ENCODE measurements around the gene ASB6. TPM values are rescaled to one million over a fixed set of nuclear protein-coding genes. Genes with fewer than 3 reads are reported as not detected.

Gene ASB6
- total RNA-seq, 2 experiments from 2014 or later, result 24.9 to 25.1 TPM

DNA sequence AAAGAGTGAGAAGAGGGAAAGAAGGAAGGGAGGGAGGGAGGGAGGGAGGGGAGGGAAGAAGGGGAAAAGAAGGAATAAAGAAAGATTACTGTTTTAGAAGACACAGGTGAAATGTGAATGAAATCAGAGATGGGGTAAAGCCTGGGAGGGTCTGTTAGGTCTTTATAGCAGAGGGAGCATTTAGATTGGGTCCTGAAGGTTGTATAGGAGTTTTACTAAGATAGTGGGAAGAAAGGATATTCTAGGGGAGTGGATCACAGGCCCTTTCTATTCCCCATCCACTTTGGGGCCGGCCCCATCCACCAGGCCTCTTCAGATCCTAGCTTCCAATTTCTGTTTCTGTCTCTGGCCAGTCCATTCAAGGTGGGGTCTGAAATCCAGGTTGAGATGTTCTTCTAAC lies 56.6 kb downstream of the ASB6 start:
- H3K4me3 Mint-ChIP-seq, result no peak overlapping the region
- DNase-seq, result no peak
- H3K4me1 Mint-ChIP-seq, result peaks cover 42% of the 10 kb centered on the region
- H3K27me3 Mint-ChIP-seq, result no peaks in the 10 kb centered on the region
- H3K9me3 Mint-ChIP-seq, result no peaks in the 10 kb centered on the region
- no peaks in the 10 kb centered on the region for H3K36me3 Mint-ChIP-seq
- no peak overlapping the region for H3K27ac Mint-ChIP-seq

Other genes with a start within 250 kb of the ASB6 start
- gene C9orf50, start 21.1 kb downstream of the ASB6 start, total RNA-seq, result not detected
- gene NTMT1, start 16.0 kb downstream of the ASB6 start, total RNA-seq, result 10 to 100 TPM; 78.8 to 79.4 TPM
- gene PRRX2, start 23.5 kb upstream of the ASB6 start, total RNA-seq, result under 1 TPM; 0.66 to 0.76 TPM
- under 1 TPM; 0.20 to 0.21 TPM for gene PTGES, start 110.9 kb upstream of the ASB6 start, total RNA-seq
- 10 to 100 TPM; 18.7 to 19.8 TPM for gene TOR1B, start 161.0 kb upstream of the ASB6 start, total RNA-seq
- 10 to 100 TPM; 42.6 to 42.8 TPM for gene TOR1A, start 182.0 kb upstream of the ASB6 start, total RNA-seq
- gene C9orf78, start 193.1 kb upstream of the ASB6 start, total RNA-seq, result 10 to 100 TPM; 66.3 to 68.2 TPM
- 10 to 100 TPM; 51.1 to 55.4 TPM for gene USP20, start 193.3 kb upstream of the ASB6 start, total RNA-seq